Fibroblast of lung (primary cell): ENCODE measurements around the gene DIAPH3.

Source experiments
- CTCF ChIP-seq, 2 donors: IDR thresholded peaks in 1 of 2; conservative IDR thresholded peaks in 1 of 2; 1 replicate in 1 of 2; 2 replicates in 1 of 2; pipeline ENCODE4 v1.5.1; 2011 to 2012; ENCODE audit warnings: low read length in 2 of 2, control low read depth in 1 of 2, inconsistent platforms in 1 of 2, low read depth in 1 of 2, mild to moderate bottlenecking in 1 of 2
- EZH2 ChIP-seq: IDR thresholded peaks from 2 replicates; pipeline ENCODE4 v1.5.1; 2012; ENCODE audit warnings: low read length, control low read depth, mild to moderate bottlenecking; ENCODE audit errors: missing control alignments

GRCh38 chr13:59890054-59890453 lies 273.7 kb downstream of the DIAPH3 start:
- no peak for TF ChIP-seq CTCF (conservative IDR thresholded peaks at IDR 0.05 in 1 of 2, IDR thresholded peaks at IDR 0.05 in 1 of 2; ENCODE audit: low read depth in 1 of 2, low read length in 2 of 2)
- TF ChIP-seq EZH2: no peak
